ENCODE results near the gene SOX6. TPM values are rescaled to one million over a fixed set of nuclear protein-coding genes. Genes with fewer than 3 reads are reported as not detected.

SOX6 gene
- total RNA-seq, result under 0.01 TPM in 2 replicates

GRCh38 chr11:16356057-16356760 lies at the start of gene SOX6:
Gene SOX6 (minus strand): TSS chr11:16356546. CDS start chr11:16341248, 15,298 bp downstream.

All from dermis lymphatic vessel endothelial cell (primary cell).